Fibroblast of lung (primary cell): ENCODE measurements around the gene FNDC7. TPM values are rescaled to one million over a fixed set of nuclear protein-coding genes. Genes with fewer than 3 reads are reported as not detected.

Experiments
- DNase-seq, 2 donors: peaks; one replicate each; pipeline versions ENCODE4 v3.0.0 to v3.0.0-alpha.2; 2010; ENCODE audit warnings: low read depth in 2 of 2
- H2AFZ ChIP-seq: 2 replicates; pipeline ENCODE4 v1.5.1; 2012; ENCODE audit warnings: low read length, control low read depth, inconsistent platforms
- H3K27ac ChIP-seq: 2 replicates; pipeline ENCODE4 v1.5.1; 2011; ENCODE audit warnings: low read length, control low read depth; ENCODE audit not compliant: insufficient read depth
- H3K27me3 ChIP-seq: 2 replicates; pipeline ENCODE4 v1.5.1; 2011; ENCODE audit warnings: mild to moderate bottlenecking, low read length; ENCODE audit not compliant: control insufficient read depth, insufficient read depth
- H3K36me3 ChIP-seq: 2 replicates; pipeline ENCODE4 v1.5.1; 2011; ENCODE audit warnings: low read length; ENCODE audit not compliant: control insufficient read depth, insufficient read depth
- H3K4me1 ChIP-seq: 2 replicates; pipeline ENCODE4 v1.5.1; 2011; ENCODE audit warnings: low read length; ENCODE audit not compliant: control insufficient read depth, insufficient read depth; ENCODE audit errors: extremely low read depth
- H3K4me2 ChIP-seq: 2 replicates; pipeline ENCODE4 v1.5.1; 2011; ENCODE audit warnings: low read length, control low read depth; ENCODE audit not compliant: insufficient read depth; ENCODE audit errors: extremely low read depth
- H3K4me3 ChIP-seq, 4 experiments: fragments of 200-600 bp in 1 of 4; sonication (generic) in 1 of 4; replicated peaks in 1 of 4; 2 replicates each; pipeline ENCODE4 v1.5.1; 2011 to 2016; ENCODE audit warnings: low read length in 4 of 4, low read depth in 3 of 4, mild to moderate bottlenecking in 3 of 4, control low read depth in 2 of 4, inconsistent platforms in 1 of 4, mixed read lengths in 1 of 4; ENCODE audit not compliant: insufficient read depth in 1 of 4; ENCODE audit errors: control extremely low read depth in 1 of 4
- H3K79me2 ChIP-seq: 2 replicates; pipeline ENCODE4 v1.5.1; 2012; ENCODE audit warnings: mild to moderate bottlenecking, low read length, inconsistent platforms; ENCODE audit not compliant: control insufficient read depth, insufficient read depth
- H3K9ac ChIP-seq: 2 replicates; pipeline ENCODE4 v1.5.1; 2011; ENCODE audit warnings: mild to moderate bottlenecking, low read length, control low read depth; ENCODE audit not compliant: insufficient read depth
- H3K9me3 ChIP-seq: 2 replicates; pipeline ENCODE4 v1.5.1; 2012; ENCODE audit warnings: low read depth, low read length; ENCODE audit not compliant: control insufficient read depth, insufficient read depth
- H4K20me1 ChIP-seq: 2 replicates; pipeline ENCODE4 v1.5.1; 2011; ENCODE audit warnings: low read length; ENCODE audit not compliant: control insufficient read depth, insufficient read depth; ENCODE audit errors: extremely low read depth
- CTCF ChIP-seq, 2 donors: IDR thresholded peaks in 1 of 2; conservative IDR thresholded peaks in 1 of 2; 1 replicate in 1 of 2; 2 replicates in 1 of 2; pipeline ENCODE4 v1.5.1; 2011 to 2012; ENCODE audit warnings: low read length in 2 of 2, control low read depth in 1 of 2, inconsistent platforms in 1 of 2, low read depth in 1 of 2, mild to moderate bottlenecking in 1 of 2
- EZH2 ChIP-seq: IDR thresholded peaks from 2 replicates; pipeline ENCODE4 v1.5.1; 2012; ENCODE audit warnings: low read length, control low read depth, mild to moderate bottlenecking; ENCODE audit errors: missing control alignments
- polyA plus RNA-seq, 2 donors: library from polyadenylated mRNA; depleted of rRNA in 1 of 2; stranded (reverse) in 1 of 2; unstranded in 1 of 2; fragments of >200 nt; gene quantifications; 2 replicates each; pipeline ENCODE4 v1.2.1, GENCODE V29; 2011 to 2012; ENCODE audit warnings: missing spikeins in 1 of 2
- total RNA-seq: library from RNA; depleted of rRNA; stranded (reverse); fragments of >200 nt; gene quantifications from 2 replicates; pipeline ENCODE4 v1.2.1, GENCODE V29; 2014

Gene FNDC7
- total and polyA plus RNA-seq, 2 donors (not counting 1 experiment from before 2014, with no cell fraction given) = 0.06 to 0.17 TPM

- Histone ChIP-seq H3K4me3 (peak overlapping the region; percentile 64 to 90 (median 82)), H3K4me2 (peak overlapping the region; percentile 79)
Observed at GRCh38 chr1:108747171-108747850, 34.6 kb downstream of the FNDC7 start.

GRCh38 chr1:108747898-108748297 is 35.2 kb downstream of the FNDC7 start:
- no peaks in the 10 kb centered on the region for H3K36me3 ChIP-seq
- no peaks in the 10 kb centered on the region for H3K4me1 ChIP-seq
- no peaks in the 10 kb centered on the region for H4K20me1 ChIP-seq
- no peak overlapping the region for H3K27ac ChIP-seq
- peak overlapping the region; percentile 64 to 90 (median 82) for H3K4me3 ChIP-seq
- H3K79me2 ChIP-seq = peaks cover 47% of the 10 kb centered on the region
- DNase-seq = no peak
- no peak overlapping the region for H3K9ac ChIP-seq
- no peaks in the 10 kb centered on the region for H3K27me3 ChIP-seq
- H3K9me3 ChIP-seq = no peaks in the 10 kb centered on the region
- H2AFZ ChIP-seq = no peak overlapping the region
- H3K4me2 ChIP-seq = peak overlapping the region; percentile 79
- no peak for TF ChIP-seq EZH2
- TF ChIP-seq CTCF (conservative IDR thresholded peaks at IDR 0.05 in 1 of 2, IDR thresholded peaks at IDR 0.05 in 1 of 2; ENCODE audit: low read depth in 1 of 2, low read length in 2 of 2) = no peak

More at GRCh38 chr1:108747171-108747850, 34.6 kb downstream of the FNDC7 start:
- peak; percentile 86 to 89 for DNase-seq
- H3K27me3 ChIP-seq = no peaks in the 10 kb centered on the region
- H3K4me1 ChIP-seq = no peaks in the 10 kb centered on the region
- peak overlapping the region; percentile 68 for H2AFZ ChIP-seq
- no peaks in the 10 kb centered on the region for H4K20me1 ChIP-seq
- H3K36me3 ChIP-seq = no peaks in the 10 kb centered on the region
- peaks cover 44% of the 10 kb centered on the region for H3K79me2 ChIP-seq
- no peaks in the 10 kb centered on the region for H3K9me3 ChIP-seq
- no peak for TF ChIP-seq EZH2
- TF ChIP-seq CTCF (conservative IDR thresholded peaks at IDR 0.05 in 1 of 2, IDR thresholded peaks at IDR 0.05 in 1 of 2; ENCODE audit: low read depth in 1 of 2, low read length in 2 of 2) = no peak
- peak overlapping the region; percentile 96 for H3K9ac ChIP-seq
- H3K27ac ChIP-seq = peak overlapping the region; percentile 96

- no peaks in the 10 kb centered on the region for H3K9me3 ChIP-seq
- H4K20me1 ChIP-seq = no peaks in the 10 kb centered on the region
- no peak overlapping the region for H2AFZ ChIP-seq
- TF ChIP-seq CTCF (conservative IDR thresholded peaks at IDR 0.05 in 1 of 2, IDR thresholded peaks at IDR 0.05 in 1 of 2; ENCODE audit: low read depth in 1 of 2, low read length in 2 of 2) (no peak), EZH2 (no peak)
- no peaks in the 10 kb centered on the region for H3K36me3 ChIP-seq
- no peak for DNase-seq
- no peak overlapping the region for H3K4me2 ChIP-seq
- no peak overlapping the region for H3K27ac ChIP-seq
- H3K79me2 ChIP-seq = peaks cover 47% of the 10 kb centered on the region
- no peaks in the 10 kb centered on the region for H3K27me3 ChIP-seq
- no peak overlapping the region for H3K4me3 ChIP-seq
- no peak overlapping the region for H3K9ac ChIP-seq
- H3K4me1 ChIP-seq = no peaks in the 10 kb centered on the region
Observed at GRCh38 chr1:108749081-108749480, 36.4 kb downstream of the FNDC7 start.
